ENCODE results near the gene FOXK2.

DNA sequence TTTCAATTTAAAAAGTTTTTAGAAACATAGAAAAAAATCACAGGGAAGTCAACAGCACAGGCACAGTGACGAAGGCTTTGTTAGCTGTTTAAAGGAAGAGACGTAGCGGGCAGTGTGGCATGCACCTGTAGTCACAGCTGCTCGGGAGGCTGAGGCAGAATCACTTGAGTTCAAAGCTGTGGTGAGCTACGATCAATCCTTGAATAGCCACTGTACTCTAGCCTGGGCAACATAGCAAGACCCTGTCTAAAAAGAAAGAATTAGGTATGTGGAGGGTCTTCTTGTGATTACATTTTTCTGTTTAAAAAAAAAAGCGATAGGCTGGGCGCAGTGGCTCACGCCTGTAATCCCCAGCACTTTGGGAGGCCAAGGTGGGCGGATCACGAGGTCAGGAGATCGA is 50.1 kb downstream of the FOXK2 start:
- TF ChIP-seq ZNF274 (IDR thresholded peaks at IDR 0.05; ENCODE audit: low read depth, low read length) (no peak), SUZ12 (IDR thresholded peaks at IDR 0.05; ENCODE audit: extremely low read depth, insufficient read depth, insufficient read length) (no peak), YY1 (IDR thresholded peaks at IDR 0.05; ENCODE audit: insufficient read depth, insufficient read length) (no peak)
